Measurements from ENCODE around the gene LRRC4B. TPM values are rescaled to one million over a fixed set of nuclear protein-coding genes. Genes with fewer than 3 reads are reported as not detected.

LRRC4B gene
- total and polyA plus RNA-seq, 2 of the 4 experiments (the other 2 are of a cell fraction) = 0.03 TPM; not detected in 1

GRCh38 chr19:50568728-50569698 is 778 bp upstream of the LRRC4B start:
- no peaks in the 10 kb centered on the region for H3K9me1 ChIP-seq (ENCODE audit: insufficient read depth, low read length)
- intact Hi-C loops (cut with micrococcal nuclease) = no loop called here
- DNase-seq (no peak), ATAC-seq (ENCODE audit: low read depth) (no peak)
- no peak overlapping the region for H3K9ac ChIP-seq (ENCODE audit: low read depth, low read length)
- no peak overlapping the region for H2AK9ac ChIP-seq (replicated peaks; ENCODE audit: low read depth, low read length, poor library complexity)
- H3K4ac ChIP-seq (ENCODE audit: low read depth, low read length) = no peak overlapping the region
- no peak overlapping the region for H3K14ac ChIP-seq (replicated peaks; ENCODE audit: low read depth, low read length)
- H3K79me1 ChIP-seq (ENCODE audit: low read depth in 1 of 2, low read length in 2 of 2) = no peaks in the 10 kb centered on the region
- no peaks in the 10 kb centered on the region for H3K9me3 ChIP-seq (ENCODE audit: control insufficient read depth, insufficient read depth, low read length)
- H3K27me3 ChIP-seq (ENCODE audit: control insufficient read depth, insufficient read depth, low read length) = peaks cover 42% of the 10 kb centered on the region
- dilution Hi-C loops (cut with HindIII; ENCODE audit: low sequenced_read_pairs, unreplicated experiment) = no loop called here
- no CpG with 5 or more reads among the region's 20 CpGs for WGBS, 2 experiments (ENCODE audit: extremely low coverage in 2 of 2, insufficient read length in 1 of 2)
- H3K23ac ChIP-seq (ENCODE audit: low read depth, low read length) = no peak overlapping the region
- in situ Hi-C loops (cut with MboI; ENCODE audit: low sequenced_read_pairs) = no loop called here
- no peak overlapping the region for H3K4me3 ChIP-seq (ENCODE audit: insufficient read depth, low read depth, low read length)
- no peak overlapping the region for H3K56ac ChIP-seq (ENCODE audit: extremely low read depth, insufficient read depth, low read length)
- H2BK15ac ChIP-seq (ENCODE audit: low read depth, low read length) = no peak overlapping the region
- no peak overlapping the region for H3K18ac ChIP-seq (ENCODE audit: low read depth, low read length)
- no peak overlapping the region for H3K4me2 ChIP-seq (ENCODE audit: low read depth, low read length)
- H2AK5ac ChIP-seq (ENCODE audit: low read depth, low read length) = no peak overlapping the region
- H3K4me1 ChIP-seq (ENCODE audit: control insufficient read depth, insufficient read depth, low read length) = no peaks in the 10 kb centered on the region
- H3K36me3 ChIP-seq (ENCODE audit: control insufficient read depth, insufficient read depth, low read length) = no peaks in the 10 kb centered on the region
- no peak overlapping the region for H4K8ac ChIP-seq (ENCODE audit: low read depth in 2 of 2, low read length in 2 of 2)
- H2BK120ac ChIP-seq (ENCODE audit: low read depth, low read length) = no peak overlapping the region
- no peak overlapping the region for H4K91ac ChIP-seq (ENCODE audit: insufficient read depth, low read depth, low read length)
- ChIA-PET POLR2A (ENCODE audit: unreplicated experiment) (no interaction called here), CTCF (interaction anchor here (1.1 kb wide), 1 partner anchor 13 kb away, joined by 3 read pairs; no protein-coding TSS in a partner anchor)
- no peaks in the 10 kb centered on the region for H4K20me1 ChIP-seq (ENCODE audit: insufficient read depth, low read length)
- no peak overlapping the region for H2BK5ac ChIP-seq (ENCODE audit: low read depth, low read length, poor library complexity, severe bottlenecking)
- H3K27ac ChIP-seq (ENCODE audit: insufficient read depth, low read length) = no peak overlapping the region
- H4K5ac ChIP-seq (ENCODE audit: low read depth, low read length) = no peak overlapping the region
- H2BK20ac ChIP-seq (ENCODE audit: low read depth, low read length) = no peak overlapping the region
- BruUV-seq (replicated peaks) = no TSS peak
- H2AFZ ChIP-seq (replicated peaks; ENCODE audit: low read length, poor library complexity) = no peak overlapping the region
- TF ChIP-seq CEBPB (IDR thresholded peaks at IDR 0.05; ENCODE audit: low read depth, low read length) (no peak), NFE2L2 (IDR thresholded peaks at IDR 0.05; ENCODE audit: low read depth, low read length) (no peak)

Data from IMR-90 (cell line).